GM12873 (cell line): ENCODE measurements around the gene PRLH.

Experiments used
- CTCF ChIP-seq: IDR thresholded peaks from 2 replicates; pipeline ENCODE4 v1.5.1; 2012; ENCODE audit warnings: low read depth, mild to moderate bottlenecking, moderate library complexity, low read length, control low read depth; ENCODE audit not compliant: insufficient read depth; ENCODE audit errors: missing control alignments

The PRLH gene

GRCh38 chr2:237535385-237536082 is 30.8 kb upstream of the PRLH start:
- TF ChIP-seq CTCF = no peak

GRCh38 chr2:237536083-237536415 is 30.3 kb upstream of the PRLH start:
- TF ChIP-seq CTCF = no peak

- TF ChIP-seq CTCF = no peak
These were observed 29.8 kb upstream of the PRLH start for GRCh38 chr2:237536617-237537016.

GRCh38 chr2:237538001-237538720 is 28.2 kb upstream of the PRLH start:
- TF ChIP-seq CTCF = no peak

GRCh38 chr2:237538901-237539300 is 27.5 kb upstream of the PRLH start:
- TF ChIP-seq CTCF = no peak

- TF ChIP-seq CTCF = no peak
These were observed 26.7 kb upstream of the PRLH start for GRCh38 chr2:237539681-237540080.

GRCh38 chr2:237540223-237540775 is 26.1 kb upstream of the PRLH start:
- TF ChIP-seq CTCF = no peak
